WERI-Rb-1 (cell line): Measurements from ENCODE around the gene DAB2IP.
A peak's percentile ranks its signal among the peaks of the same experiment; 100 is the strongest.
"Not testable (repeated sequence)": the region's sequence is repeated elsewhere in the genome, so short reads cannot be mapped to it uniquely, and the experiment has no call there.

Experiments used
- DNase-seq: peaks from one replicate; pipeline ENCODE4 v3.0.0-alpha.2; 2020
- H3K27ac ChIP-seq: fragments of 250-450 bp; sonication (Bioruptor Pico); 2 replicates; pipeline ENCODE4 v1.5.1; 2020; ENCODE audit warnings: mild to moderate bottlenecking, moderate library complexity
- H3K27me3 ChIP-seq: fragments of 250-450 bp; sonication (Bioruptor Pico); 2 replicates; pipeline ENCODE4 v1.5.1; 2021; ENCODE audit warnings: mild to moderate bottlenecking, low read depth, moderate library complexity; ENCODE audit not compliant: insufficient read depth, severe bottlenecking
- H3K36me3 ChIP-seq: fragments of 250-450 bp; sonication (Bioruptor Pico); 2 replicates; pipeline ENCODE4 v1.5.1; 2020; ENCODE audit warnings: mild to moderate bottlenecking, moderate library complexity
- H3K4me3 ChIP-seq: 2 replicates; pipeline ENCODE4 v1.5.1; 2011; ENCODE audit warnings: low read depth, mild to moderate bottlenecking, control low read depth, low read length
- H3K9me3 ChIP-seq: fragments of 250-450 bp; sonication (Bioruptor Pico); 2 replicates; pipeline ENCODE4 v1.5.1; 2021; ENCODE audit warnings: mild to moderate bottlenecking, moderate library complexity; ENCODE audit not compliant: severe bottlenecking
- CTCF ChIP-seq: IDR thresholded peaks from 2 replicates; pipeline ENCODE4 v1.5.1; 2011; ENCODE audit warnings: low read depth, mild to moderate bottlenecking, control low read depth, inconsistent platforms, low read length

DAB2IP gene

GRCh38 chr9:121739971-121740370 lies 88.5 kb downstream of the DAB2IP start:
- no peaks in the 10 kb centered on the region for H3K27me3 ChIP-seq
- no peak overlapping the region for H3K4me3 ChIP-seq
- H3K9me3 ChIP-seq: no peaks in the 10 kb centered on the region
- peaks cover 25% of the 10 kb centered on the region for H3K36me3 ChIP-seq
- no peak for DNase-seq
- H3K27ac ChIP-seq: peak overlapping the region; percentile 85; the same call in 1 of the 2 replicates
- TF ChIP-seq CTCF: no peak

GRCh38 chr9:121741228-121741918 lies 89.9 kb downstream of the DAB2IP start:
- no peaks in the 10 kb centered on the region for H3K9me3 ChIP-seq
- DNase-seq: peak; percentile 93
- H3K4me3 ChIP-seq: no peak overlapping the region
- H3K36me3 ChIP-seq: peaks cover 27% of the 10 kb centered on the region
- no peak for TF ChIP-seq CTCF
- H3K27ac ChIP-seq: peak overlapping the region; percentile 85
- no peaks in the 10 kb centered on the region for H3K27me3 ChIP-seq

- peak overlapping the region; percentile 85 for H3K27ac ChIP-seq
Observed at GRCh38 chr9:121741919-121742283, 90.5 kb downstream of the DAB2IP start.

GRCh38 chr9:121742923-121743322 lies 91.5 kb downstream of the DAB2IP start:
- Histone ChIP-seq H3K36me3 (peaks cover 22% of the 10 kb centered on the region), H3K4me3 (no peak overlapping the region), H3K27ac (peak overlapping the region; percentile 21; the same call in 1 of the 2 replicates), H3K9me3 (no peaks in the 10 kb centered on the region), H3K27me3 (no peaks in the 10 kb centered on the region)
- DNase-seq: no peak
- TF ChIP-seq CTCF: no peak

More at GRCh38 chr9:121741919-121742283, 90.5 kb downstream of the DAB2IP start:
- not testable (repeated sequence) for H3K27me3 ChIP-seq, H3K9me3 ChIP-seq, DNase-seq, H3K4me3 ChIP-seq
- peaks cover 28% of the 10 kb centered on the region for H3K36me3 ChIP-seq

GRCh38 chr9:121743441-121744001 lies 92.1 kb downstream of the DAB2IP start:
- Histone ChIP-seq H3K27ac (peak overlapping the region; percentile 29), H3K36me3 (peaks cover 24% of the 10 kb centered on the region), H3K9me3 (no peaks in the 10 kb centered on the region), H3K4me3 (no peak overlapping the region), H3K27me3 (no peaks in the 10 kb centered on the region)
- TF ChIP-seq CTCF: no peak
- DNase-seq: peak; percentile 89

- peak; percentile 80 for DNase-seq
- H3K4me3 ChIP-seq: no peak overlapping the region
- H3K36me3 ChIP-seq: peaks cover 24% of the 10 kb centered on the region
- peak overlapping the region; percentile 29 for H3K27ac ChIP-seq
- TF ChIP-seq CTCF: peak; percentile 89
- H3K9me3 ChIP-seq: no peaks in the 10 kb centered on the region
- no peaks in the 10 kb centered on the region for H3K27me3 ChIP-seq
Observed at GRCh38 chr9:121744002-121744686, 92.7 kb downstream of the DAB2IP start.
